HepG2 (cell line): ENCODE data around the gene CDC42BPG. TPM values are rescaled to one million over a fixed set of nuclear protein-coding genes. Genes with fewer than 3 reads are reported as not detected.

Source experiments
- ARHGAP35 ChIP-seq: sonication (generic); formaldehyde crosslinking; IDR thresholded peaks from 2 replicates; pipeline ENCODE4 v1.9.0; 2022; ENCODE audit warnings: mild to moderate bottlenecking, inconsistent platforms, moderate library complexity, missing genetic modification reagents, borderline replicate concordance
- ATF7-NPFF ChIP-seq: sonication (generic); formaldehyde crosslinking; IDR thresholded peaks from 2 replicates; pipeline ENCODE4 v1.8.1; 2023; ENCODE audit warnings: mild to moderate bottlenecking, low read depth, missing genetic modification reagents, moderate library complexity
- E2F1 ChIP-seq: sonication (generic); formaldehyde crosslinking; IDR thresholded peaks from 2 replicates; pipeline ENCODE4 v1.5.0; 2020; ENCODE audit warnings: missing genetic modification reagents
- FOSL2 ChIP-seq: sonication (generic); formaldehyde crosslinking; IDR thresholded peaks from 2 replicates; pipeline ENCODE4 v1.4.0; 2020; ENCODE audit warnings: missing genetic modification reagents
- HDAC1 ChIP-seq: sonication (generic); formaldehyde crosslinking; IDR thresholded peaks from 2 replicates; pipeline ENCODE4 v1.5.1; 2020; ENCODE audit warnings: mild to moderate bottlenecking, missing genetic modification reagents
- NRL ChIP-seq: sonication (generic); formaldehyde crosslinking; IDR thresholded peaks from 2 replicates; pipeline ENCODE4 v1.5.0; 2020; ENCODE audit warnings: missing genetic modification reagents, mild to moderate bottlenecking, moderate library complexity, borderline replicate concordance
- SMAD9 ChIP-seq: sonication (generic); formaldehyde crosslinking; IDR thresholded peaks from 2 replicates; pipeline ENCODE4 v1.5.1; 2020; ENCODE audit warnings: mild to moderate bottlenecking, missing genetic modification reagents
- TEAD3 ChIP-seq: optimal IDR thresholded peaks from 2 replicates; pipeline ENCODE3; 2016; ENCODE audit warnings: borderline replicate concordance
- ZBTB39 ChIP-seq: sonication (generic); formaldehyde crosslinking; IDR thresholded peaks from 2 replicates; pipeline ENCODE4 v1.5.0; 2020; ENCODE audit warnings: missing genetic modification reagents
- ZNF121 ChIP-seq: sonication (generic); formaldehyde crosslinking; IDR thresholded peaks from 2 replicates; pipeline ENCODE4 v1.5.0; 2020; ENCODE audit warnings: mild to moderate bottlenecking, missing genetic modification reagents
- ZNF143 ChIP-seq: sonication (generic); formaldehyde crosslinking; IDR thresholded peaks from 2 replicates; pipeline ENCODE4 v1.4.0; 2020; ENCODE audit warnings: missing genetic modification reagents
- ZNF180 ChIP-seq: sonication (generic); formaldehyde crosslinking; IDR thresholded peaks from 2 replicates; pipeline ENCODE4 v1.4.0; 2020; ENCODE audit warnings: low read depth, missing genetic modification reagents, borderline replicate concordance
- polyA plus RNA-seq, 8 experiments: library from polyadenylated mRNA; depleted of rRNA in 3 of 8; stranded (reverse) in 7 of 8; unstranded in 1 of 8; fragments of >200 nt; fragmentation: Illumina TruSeq in 4 of 8; extraction: Trizol in 4 of 8; gene quantifications; 2 replicates each; pipeline versions ENCODE4 v1.2.1 to v1.2.3, GENCODE V29; 2011 to 2016; ENCODE audit warnings: low read depth in 4 of 8, missing spikeins in 1 of 8, mixed read lengths in 1 of 8; ENCODE audit not compliant: insufficient read depth in 1 of 8
- total RNA-seq, 5 experiments: library from RNA; depleted of rRNA; stranded (reverse); fragments of >200 nt; fragmentation: Illumina TruSeq; extraction: Trizol; gene quantifications; 2 replicates each; pipeline ENCODE4 v1.2.3, GENCODE V29; 2016; ENCODE audit warnings: low read depth in 1 of 5
- TF ChIP-seq, protein P1 (sequence below): sonication (generic); formaldehyde crosslinking; IDR thresholded peaks from 2 replicates; pipeline ENCODE4 v1.5.1; 2020; ENCODE audit warnings: missing genetic modification reagents, mild to moderate bottlenecking, borderline replicate concordance
- TF ChIP-seq, protein P2 (sequence below): sonication (generic); formaldehyde crosslinking; IDR thresholded peaks from 2 replicates; pipeline ENCODE4 v1.4.0; 2020; ENCODE audit warnings: mild to moderate bottlenecking, missing genetic modification reagents
- TF ChIP-seq, protein P3 (sequence below), 2 experiments: IDR thresholded peaks; 2 replicates each; pipeline ENCODE4 v1.6.1; 2011 to 2012; ENCODE audit warnings: low read length in 2 of 2, borderline replicate concordance in 1 of 2, low read depth in 1 of 2, mild to moderate bottlenecking in 1 of 2, moderate library complexity in 1 of 2

Gene CDC42BPG
- total and polyA plus RNA-seq, 2 of the 13 experiments (the other 11 are each of a cell fraction or from before 2014, with no cell fraction given): 0.55 to 1.4 TPM

GRCh38 chr11:64777449-64778222 lies 66.8 kb downstream of the CDC42BPG start (continued):
- TF ChIP-seq, protein P1, sequence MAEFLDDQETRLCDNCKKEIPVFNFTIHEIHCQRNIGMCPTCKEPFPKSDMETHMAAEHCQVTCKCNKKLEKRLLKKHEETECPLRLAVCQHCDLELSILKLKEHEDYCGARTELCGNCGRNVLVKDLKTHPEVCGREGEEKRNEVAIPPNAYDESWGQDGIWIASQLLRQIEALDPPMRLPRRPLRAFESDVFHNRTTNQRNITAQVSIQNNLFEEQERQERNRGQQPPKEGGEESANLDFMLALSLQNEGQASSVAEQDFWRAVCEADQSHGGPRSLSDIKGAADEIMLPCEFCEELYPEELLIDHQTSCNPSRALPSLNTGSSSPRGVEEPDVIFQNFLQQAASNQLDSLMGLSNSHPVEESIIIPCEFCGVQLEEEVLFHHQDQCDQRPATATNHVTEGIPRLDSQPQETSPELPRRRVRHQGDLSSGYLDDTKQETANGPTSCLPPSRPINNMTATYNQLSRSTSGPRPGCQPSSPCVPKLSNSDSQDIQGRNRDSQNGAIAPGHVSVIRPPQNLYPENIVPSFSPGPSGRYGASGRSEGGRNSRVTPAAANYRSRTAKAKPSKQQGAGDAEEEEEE (CRISPR knock-in tag): no peak
- TF ChIP-seq ZBTB39 (CRISPR knock-in tag) (no peak), NRL (CRISPR knock-in tag) (peak; percentile 54; the same call in 1 of the 2 replicates), ZNF180 (no peak), E2F1 (CRISPR knock-in tag) (no peak), ARHGAP35 (CRISPR knock-in tag) (no peak), SMAD9 (CRISPR knock-in tag) (0 out of 2 replicates have a peak, but pooled peaks have one; percentile 32), HDAC1 (CRISPR knock-in tag) (peak; percentile 32; the same call in 1 of the 2 replicates), ATF7-NPFF (CRISPR knock-in tag) (peak; percentile 58; the same call in 1 of the 2 replicates), FOSL2 (CRISPR knock-in tag) (0 out of 2 replicates have a peak, but pooled peaks have one; percentile 6), ZNF143 (no peak), ZNF121 (CRISPR knock-in tag) (peak; percentile 62; the same call in 1 of the 2 replicates), TEAD3 (CRISPR knock-in tag) (no peak)
- TF ChIP-seq, protein P2, sequence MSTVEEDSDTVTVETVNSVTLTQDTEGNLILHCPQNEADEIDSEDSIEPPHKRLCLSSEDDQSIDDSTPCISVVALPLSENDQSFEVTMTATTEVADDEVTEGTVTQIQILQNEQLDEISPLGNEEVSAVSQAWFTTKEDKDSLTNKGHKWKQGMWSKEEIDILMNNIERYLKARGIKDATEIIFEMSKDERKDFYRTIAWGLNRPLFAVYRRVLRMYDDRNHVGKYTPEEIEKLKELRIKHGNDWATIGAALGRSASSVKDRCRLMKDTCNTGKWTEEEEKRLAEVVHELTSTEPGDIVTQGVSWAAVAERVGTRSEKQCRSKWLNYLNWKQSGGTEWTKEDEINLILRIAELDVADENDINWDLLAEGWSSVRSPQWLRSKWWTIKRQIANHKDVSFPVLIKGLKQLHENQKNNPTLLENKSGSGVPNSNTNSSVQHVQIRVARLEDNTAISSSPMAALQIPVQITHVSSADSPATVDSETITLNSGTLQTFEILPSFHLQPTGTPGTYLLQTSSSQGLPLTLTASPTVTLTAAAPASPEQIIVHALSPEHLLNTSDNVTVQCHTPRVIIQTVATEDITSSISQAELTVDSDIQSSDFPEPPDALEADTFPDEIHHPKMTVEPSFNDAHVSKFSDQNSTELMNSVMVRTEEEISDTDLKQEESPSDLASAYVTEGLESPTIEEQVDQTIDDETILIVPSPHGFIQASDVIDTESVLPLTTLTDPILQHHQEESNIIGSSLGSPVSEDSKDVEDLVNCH: no peak
- TF ChIP-seq, protein P3, sequence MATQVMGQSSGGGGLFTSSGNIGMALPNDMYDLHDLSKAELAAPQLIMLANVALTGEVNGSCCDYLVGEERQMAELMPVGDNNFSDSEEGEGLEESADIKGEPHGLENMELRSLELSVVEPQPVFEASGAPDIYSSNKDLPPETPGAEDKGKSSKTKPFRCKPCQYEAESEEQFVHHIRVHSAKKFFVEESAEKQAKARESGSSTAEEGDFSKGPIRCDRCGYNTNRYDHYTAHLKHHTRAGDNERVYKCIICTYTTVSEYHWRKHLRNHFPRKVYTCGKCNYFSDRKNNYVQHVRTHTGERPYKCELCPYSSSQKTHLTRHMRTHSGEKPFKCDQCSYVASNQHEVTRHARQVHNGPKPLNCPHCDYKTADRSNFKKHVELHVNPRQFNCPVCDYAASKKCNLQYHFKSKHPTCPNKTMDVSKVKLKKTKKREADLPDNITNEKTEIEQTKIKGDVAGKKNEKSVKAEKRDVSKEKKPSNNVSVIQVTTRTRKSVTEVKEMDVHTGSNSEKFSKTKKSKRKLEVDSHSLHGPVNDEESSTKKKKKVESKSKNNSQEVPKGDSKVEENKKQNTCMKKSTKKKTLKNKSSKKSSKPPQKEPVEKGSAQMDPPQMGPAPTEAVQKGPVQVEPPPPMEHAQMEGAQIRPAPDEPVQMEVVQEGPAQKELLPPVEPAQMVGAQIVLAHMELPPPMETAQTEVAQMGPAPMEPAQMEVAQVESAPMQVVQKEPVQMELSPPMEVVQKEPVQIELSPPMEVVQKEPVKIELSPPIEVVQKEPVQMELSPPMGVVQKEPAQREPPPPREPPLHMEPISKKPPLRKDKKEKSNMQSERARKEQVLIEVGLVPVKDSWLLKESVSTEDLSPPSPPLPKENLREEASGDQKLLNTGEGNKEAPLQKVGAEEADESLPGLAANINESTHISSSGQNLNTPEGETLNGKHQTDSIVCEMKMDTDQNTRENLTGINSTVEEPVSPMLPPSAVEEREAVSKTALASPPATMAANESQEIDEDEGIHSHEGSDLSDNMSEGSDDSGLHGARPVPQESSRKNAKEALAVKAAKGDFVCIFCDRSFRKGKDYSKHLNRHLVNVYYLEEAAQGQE (IDR thresholded peaks at IDR 0.05; ENCODE audit: borderline replicate concordance in 1 of 2, low read depth in 1 of 2, low read length in 2 of 2): peak; percentile 9 to 68
